ENCODE results near the gene GTF2IRD1.

DNA sequence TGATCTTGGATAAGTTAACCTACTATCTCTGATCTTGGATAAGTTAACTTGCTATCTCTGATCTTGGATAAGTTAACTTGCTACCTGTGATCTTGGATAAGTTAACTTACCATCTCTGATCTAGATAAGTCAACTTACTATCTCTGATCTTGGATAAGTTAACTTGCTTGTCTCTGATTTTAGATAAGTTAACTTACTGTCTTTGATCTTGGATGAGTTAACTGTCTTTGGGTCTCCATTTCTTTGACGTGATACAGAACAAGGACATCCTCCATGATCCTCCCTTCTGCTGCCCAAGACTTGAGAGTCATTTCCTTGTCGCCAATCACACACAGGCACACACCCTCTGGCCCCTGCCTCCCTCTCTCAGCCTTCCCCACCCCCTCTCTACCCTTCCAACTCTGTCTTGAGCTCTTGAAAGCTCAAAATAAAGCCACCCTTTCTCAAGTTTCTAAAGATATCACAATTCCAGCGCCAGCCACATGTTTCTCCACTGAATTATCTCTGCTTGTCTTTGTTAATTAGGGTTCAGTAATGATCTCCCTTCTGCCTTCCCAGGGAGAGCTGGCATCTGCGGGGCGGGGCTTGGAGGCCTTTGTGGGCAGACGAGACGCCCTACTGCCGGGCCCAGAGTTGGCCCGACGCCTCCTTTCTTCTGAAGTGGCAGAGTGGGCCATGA lies 118.7 kb downstream of the GTF2IRD1 start:
- TF ChIP-seq, protein P1, sequence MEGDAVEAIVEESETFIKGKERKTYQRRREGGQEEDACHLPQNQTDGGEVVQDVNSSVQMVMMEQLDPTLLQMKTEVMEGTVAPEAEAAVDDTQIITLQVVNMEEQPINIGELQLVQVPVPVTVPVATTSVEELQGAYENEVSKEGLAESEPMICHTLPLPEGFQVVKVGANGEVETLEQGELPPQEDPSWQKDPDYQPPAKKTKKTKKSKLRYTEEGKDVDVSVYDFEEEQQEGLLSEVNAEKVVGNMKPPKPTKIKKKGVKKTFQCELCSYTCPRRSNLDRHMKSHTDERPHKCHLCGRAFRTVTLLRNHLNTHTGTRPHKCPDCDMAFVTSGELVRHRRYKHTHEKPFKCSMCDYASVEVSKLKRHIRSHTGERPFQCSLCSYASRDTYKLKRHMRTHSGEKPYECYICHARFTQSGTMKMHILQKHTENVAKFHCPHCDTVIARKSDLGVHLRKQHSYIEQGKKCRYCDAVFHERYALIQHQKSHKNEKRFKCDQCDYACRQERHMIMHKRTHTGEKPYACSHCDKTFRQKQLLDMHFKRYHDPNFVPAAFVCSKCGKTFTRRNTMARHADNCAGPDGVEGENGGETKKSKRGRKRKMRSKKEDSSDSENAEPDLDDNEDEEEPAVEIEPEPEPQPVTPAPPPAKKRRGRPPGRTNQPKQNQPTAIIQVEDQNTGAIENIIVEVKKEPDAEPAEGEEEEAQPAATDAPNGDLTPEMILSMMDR (IDR thresholded peaks at IDR 0.05; ENCODE audit: low read length): no peak
- no peak for TF ChIP-seq EZH2 (IDR thresholded peaks at IDR 0.05; ENCODE audit: borderline replicate concordance, low read length)
